Epithelial cell of proximal tubule (primary cell): ENCODE data around the gene RETSAT. TPM values are rescaled to one million over a fixed set of nuclear protein-coding genes. Genes with fewer than 3 reads are reported as not detected.
"Not testable (repeated sequence)": the region's sequence is repeated elsewhere in the genome, so short reads cannot be mapped to it uniquely, and the experiment has no call there.

ENCODE experiments used
- DNase-seq: peaks from one replicate; pipeline ENCODE4 v3.0.0-alpha.2; 2011; ENCODE audit warnings: low read depth
- H3K4me3 ChIP-seq: 2 replicates; pipeline ENCODE4 v1.5.1; 2011; ENCODE audit warnings: low read depth, mild to moderate bottlenecking, low read length
- total RNA-seq: library from RNA; depleted of rRNA; stranded (reverse); fragments of >200 nt; gene quantifications from 2 replicates; pipeline ENCODE4 v1.2.3, GENCODE V29; 2015
- TF ChIP-seq, protein P1 (sequence below): conservative IDR thresholded peaks from 2 replicates; pipeline ENCODE4 v1.5.1; 2012; ENCODE audit warnings: low read depth, mild to moderate bottlenecking, low read length

The RETSAT gene
- total RNA-seq, 1 donor from 2014 or later: 29.1 TPM

DNA sequence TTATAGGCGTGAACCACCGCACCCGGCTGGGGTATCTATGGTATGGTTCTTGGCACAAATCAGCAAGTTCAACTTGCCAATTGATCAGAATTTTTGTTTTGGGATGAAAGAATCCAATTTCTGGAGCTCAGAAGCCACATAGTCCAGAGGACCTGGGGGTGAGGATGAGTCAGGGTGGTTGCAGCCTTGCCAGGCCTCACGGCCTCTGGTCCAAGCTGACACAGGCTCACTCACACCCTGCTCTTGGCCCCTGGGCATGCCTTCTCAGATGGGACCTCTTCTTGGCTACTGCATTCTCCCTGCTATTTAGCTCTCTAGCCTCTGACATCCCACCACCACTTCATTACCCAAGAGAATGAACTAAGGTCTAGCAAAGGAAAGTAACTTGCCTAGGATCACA is 39.5 kb upstream of the RETSAT start:
- TF ChIP-seq, protein P1, sequence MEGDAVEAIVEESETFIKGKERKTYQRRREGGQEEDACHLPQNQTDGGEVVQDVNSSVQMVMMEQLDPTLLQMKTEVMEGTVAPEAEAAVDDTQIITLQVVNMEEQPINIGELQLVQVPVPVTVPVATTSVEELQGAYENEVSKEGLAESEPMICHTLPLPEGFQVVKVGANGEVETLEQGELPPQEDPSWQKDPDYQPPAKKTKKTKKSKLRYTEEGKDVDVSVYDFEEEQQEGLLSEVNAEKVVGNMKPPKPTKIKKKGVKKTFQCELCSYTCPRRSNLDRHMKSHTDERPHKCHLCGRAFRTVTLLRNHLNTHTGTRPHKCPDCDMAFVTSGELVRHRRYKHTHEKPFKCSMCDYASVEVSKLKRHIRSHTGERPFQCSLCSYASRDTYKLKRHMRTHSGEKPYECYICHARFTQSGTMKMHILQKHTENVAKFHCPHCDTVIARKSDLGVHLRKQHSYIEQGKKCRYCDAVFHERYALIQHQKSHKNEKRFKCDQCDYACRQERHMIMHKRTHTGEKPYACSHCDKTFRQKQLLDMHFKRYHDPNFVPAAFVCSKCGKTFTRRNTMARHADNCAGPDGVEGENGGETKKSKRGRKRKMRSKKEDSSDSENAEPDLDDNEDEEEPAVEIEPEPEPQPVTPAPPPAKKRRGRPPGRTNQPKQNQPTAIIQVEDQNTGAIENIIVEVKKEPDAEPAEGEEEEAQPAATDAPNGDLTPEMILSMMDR: no peak
- H3K4me3 ChIP-seq: no peak overlapping the region
- DNase-seq: no peak

DNA sequence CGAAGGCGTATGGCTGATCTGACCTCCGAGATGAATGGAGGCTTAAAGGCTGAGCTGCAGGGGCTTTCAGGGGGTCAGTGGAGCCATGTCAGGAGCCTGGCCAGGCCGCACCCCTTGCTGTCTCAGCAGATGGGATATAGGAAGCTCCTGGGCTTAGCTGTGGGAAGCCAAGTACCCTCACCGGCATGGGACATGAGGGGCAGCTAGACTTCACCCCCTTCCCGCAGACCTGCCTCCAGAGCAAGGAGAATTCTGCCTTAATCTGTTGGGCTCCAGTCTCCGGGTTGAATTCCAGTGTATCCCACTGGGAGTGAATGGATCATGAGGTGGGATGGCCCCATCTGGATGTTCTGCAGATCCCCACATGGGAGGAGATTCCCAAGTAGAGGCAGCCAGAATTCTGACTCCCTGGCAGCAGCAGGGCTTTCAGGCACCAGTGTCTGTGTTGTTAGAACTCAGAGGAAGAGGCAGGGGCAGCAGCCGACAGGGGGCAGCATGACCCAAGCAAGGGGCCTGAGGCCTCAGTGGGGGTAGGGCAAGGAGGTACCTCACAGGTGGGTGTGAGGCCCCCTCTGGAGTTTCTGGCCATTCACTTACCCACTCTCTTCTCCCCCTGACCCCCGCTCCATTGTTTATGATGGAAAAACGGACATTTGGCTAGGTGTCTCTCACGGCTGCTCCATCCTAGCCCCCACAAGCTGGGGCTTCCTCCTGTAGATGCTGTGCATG is 36.8 kb upstream of the RETSAT start:
- TF ChIP-seq, protein P1: peak; percentile 79
- no peak for DNase-seq
- H3K4me3 ChIP-seq: no peak overlapping the region

DNA sequence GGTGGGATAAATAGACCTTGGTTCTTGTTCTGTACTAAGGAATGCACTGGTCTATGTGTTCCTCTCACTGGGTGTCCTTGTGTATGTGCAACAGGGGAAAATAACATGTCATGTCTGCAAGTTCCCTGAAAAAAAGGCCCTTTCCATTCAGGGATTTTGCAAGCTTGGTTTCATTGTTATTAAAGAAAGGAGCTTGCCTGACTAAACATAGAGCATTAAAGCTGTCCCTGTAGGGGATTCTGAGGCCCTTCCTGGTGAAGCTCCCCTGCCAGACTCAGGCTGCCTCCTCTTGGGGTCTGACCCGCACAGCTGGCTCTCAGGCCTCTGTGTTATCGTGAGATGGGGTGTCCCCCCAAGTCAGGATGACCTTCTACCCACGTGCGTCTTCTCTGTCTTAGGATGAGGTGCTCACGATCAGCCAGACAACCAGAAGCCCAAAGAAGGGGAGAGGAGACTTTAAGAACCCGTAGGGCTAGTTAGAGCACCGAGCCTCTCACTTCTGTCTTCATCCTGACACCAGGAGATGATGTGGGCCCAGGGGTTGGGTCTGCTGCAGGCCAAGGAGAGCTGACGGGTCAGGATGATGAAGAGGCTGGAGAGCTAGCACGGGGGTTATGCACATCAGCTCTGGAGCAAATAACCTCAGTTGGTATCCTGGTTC is 34.7 kb upstream of the RETSAT start:
- H3K4me3 ChIP-seq: no peak overlapping the region
- TF ChIP-seq, protein P1: no peak
- DNase-seq: no peak

DNA sequence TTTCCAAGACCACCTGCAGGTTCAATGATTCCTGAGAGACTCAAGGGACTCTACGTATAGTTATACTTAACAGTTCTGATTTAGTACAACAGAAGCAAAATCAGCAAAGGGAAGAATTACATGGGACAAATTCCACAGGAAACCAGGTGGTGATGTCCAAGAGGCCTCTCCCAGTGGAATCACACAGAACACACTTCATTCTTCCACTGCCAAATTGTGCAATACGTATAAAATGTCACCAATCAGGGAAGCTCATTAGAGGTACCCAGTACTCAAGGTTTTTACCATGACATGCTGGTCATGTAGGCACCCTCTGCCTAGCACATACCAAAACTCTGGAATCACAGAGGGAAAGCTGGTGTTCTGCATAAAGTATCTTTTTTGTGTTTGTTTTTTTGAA is 33.4 kb upstream of the RETSAT start:
- H3K4me3 ChIP-seq: no peak overlapping the region
- TF ChIP-seq, protein P1: no peak
- no peak for DNase-seq

DNA sequence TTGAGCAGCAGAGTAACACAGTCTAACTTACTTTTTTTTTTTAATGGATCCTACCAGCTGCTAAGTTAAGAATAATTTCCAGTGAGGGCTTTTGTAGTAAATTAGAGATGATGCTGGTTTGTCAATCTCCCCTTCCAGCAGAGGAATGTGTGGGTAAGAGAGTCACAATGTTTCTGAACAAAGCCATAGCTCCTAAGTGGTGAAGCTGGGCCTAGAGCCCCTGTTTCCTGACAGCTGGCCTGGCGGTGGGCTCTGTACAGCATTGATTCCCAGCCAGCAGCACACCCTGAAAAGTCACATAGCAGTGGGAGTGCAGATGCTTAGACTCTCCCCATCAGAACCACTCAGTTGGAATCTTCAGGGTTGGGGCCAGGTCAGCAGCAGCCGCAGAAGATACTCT is 31.4 kb upstream of the RETSAT start:
- no peak overlapping the region for H3K4me3 ChIP-seq
- DNase-seq: no peak
- TF ChIP-seq, protein P1: no peak

DNA sequence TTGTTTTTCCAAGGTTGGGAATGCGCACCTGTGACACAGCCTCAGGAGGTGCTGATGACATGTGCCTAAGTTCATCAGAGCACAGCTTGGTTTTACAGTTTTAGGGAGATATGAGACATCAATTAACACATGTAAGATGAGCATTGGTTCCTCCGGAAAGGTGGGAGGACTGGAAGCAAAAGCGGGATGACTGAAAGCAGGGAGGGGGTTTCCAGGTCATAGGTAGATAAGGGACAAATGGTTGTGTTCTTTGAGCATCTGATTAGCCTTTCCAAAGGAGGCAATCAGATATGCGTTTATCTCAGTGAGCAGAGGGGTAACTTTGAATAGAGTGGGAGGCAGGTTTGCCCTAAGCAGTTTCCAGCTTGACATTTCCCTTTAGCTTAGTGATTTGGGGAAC is 29.5 kb upstream of the RETSAT start:
- TF ChIP-seq, protein P1: no peak
- DNase-seq: no peak
- H3K4me3 ChIP-seq: no peak overlapping the region

DNA sequence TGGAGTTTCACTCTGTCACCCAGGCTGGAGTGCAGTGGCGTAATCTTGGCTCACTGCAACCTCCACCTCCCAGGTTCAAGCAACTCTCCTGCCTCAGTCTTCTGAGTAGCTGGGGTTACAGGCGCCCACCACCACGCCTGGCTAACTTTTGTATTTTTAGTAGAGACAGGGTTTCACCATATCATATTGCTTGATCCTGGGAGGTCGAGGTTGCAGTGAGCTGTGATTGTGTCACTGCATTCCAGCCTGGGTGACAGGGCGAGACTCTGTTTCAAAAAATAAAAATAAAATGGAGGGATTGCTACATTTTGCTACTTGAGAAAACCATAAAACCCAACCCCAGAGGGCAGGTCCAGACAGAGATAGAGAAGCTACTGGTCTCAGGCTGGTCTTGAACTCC is 28.8 kb upstream of the RETSAT start:
- not testable (repeated sequence) for DNase-seq, H3K4me3 ChIP-seq
